ENCODE data around the gene SLC31A1.
"Not testable (repeated sequence)": the region's sequence is repeated elsewhere in the genome, so short reads cannot be mapped to it uniquely, and the experiment has no call there.

SLC31A1 gene

DNA sequence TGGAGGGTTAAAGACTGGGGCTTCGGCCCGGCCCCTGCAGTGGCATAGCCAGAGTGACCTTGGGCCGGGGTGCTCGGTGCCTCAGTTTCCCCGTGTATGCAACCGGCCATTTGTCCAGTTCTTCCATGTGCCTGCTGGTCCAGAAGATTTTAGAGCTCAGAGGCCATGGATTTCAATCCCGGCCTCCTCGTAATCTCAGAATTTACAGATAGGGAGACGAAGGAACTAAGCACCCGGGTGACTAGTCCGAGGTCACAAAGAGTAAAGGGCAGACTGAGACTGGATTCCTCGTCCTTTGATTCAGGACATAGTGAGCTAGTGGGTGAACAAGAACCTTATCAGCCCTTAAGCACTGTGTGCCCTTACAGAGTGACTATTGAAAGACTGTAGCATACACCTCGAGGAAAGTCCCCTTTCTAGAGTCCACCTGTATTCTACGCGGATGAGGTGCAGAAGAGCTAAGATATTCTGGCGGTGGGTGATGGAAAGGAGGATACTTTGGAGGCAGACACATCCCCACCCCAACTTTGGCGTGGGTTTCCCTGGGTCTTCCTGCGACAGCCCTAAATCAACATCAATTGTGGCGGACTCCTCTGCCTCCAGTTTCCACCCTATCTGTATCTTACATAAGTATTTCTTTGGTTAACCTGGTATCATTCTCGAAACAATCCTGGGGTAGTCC is 597 bp downstream of the SLC31A1 start:
- no peak for DNase-seq

DNA sequence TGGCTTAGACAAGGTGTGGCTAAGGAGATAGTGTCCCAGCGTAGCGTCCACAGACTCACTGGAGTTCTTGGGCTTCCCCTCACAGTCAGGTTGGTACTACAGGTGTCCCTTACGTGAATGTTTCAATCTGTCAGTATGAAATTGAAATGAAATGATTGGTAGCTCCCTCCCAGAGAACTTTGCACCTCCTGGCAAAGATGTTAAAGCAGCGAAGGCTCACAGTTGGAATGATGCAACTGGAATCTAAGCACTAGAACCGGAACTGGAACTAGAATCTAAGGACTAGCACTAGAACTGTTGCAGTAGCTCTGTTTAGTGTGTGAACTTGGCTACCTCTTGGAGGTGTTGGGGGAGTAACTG is 1.1 kb downstream of the SLC31A1 start:
- no peak for DNase-seq

GRCh38 chr9:113223963-113224362 is 2.6 kb downstream of the SLC31A1 start:
- DNase-seq, result no peak

- DNase-seq, result no peak
These were observed 6.1 kb downstream of the SLC31A1 start for GRCh38 chr9:113227436-113227835.

DNA sequence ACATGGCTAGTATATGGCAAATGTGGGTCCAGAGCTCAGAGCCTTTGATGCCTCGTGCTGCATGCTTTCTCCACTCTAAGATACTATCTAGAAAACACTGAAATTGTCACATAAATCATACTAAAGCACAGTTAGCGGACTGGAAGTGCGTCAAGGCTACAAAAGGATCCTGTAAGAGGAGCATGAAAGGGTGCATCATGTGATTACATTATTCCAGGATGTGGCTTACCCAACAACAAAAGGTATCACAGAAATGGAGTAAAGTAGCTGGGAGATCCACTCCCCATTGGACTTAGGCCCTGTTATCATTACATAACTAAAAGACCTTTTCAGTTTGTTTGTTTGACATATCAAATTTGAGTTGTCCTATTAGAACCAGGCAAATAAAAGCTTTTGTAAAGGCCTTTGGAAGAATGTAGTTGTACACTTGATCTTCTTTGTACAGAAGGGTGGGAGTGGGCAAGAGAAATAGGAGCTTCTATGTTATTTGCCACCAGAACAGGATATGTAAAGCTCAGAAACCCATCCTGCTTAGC is 6.9 kb downstream of the SLC31A1 start:
- DNase-seq, result no peak

GRCh38 chr9:113231701-113232100 is 10.4 kb downstream of the SLC31A1 start:
- no peak for DNase-seq

DNA sequence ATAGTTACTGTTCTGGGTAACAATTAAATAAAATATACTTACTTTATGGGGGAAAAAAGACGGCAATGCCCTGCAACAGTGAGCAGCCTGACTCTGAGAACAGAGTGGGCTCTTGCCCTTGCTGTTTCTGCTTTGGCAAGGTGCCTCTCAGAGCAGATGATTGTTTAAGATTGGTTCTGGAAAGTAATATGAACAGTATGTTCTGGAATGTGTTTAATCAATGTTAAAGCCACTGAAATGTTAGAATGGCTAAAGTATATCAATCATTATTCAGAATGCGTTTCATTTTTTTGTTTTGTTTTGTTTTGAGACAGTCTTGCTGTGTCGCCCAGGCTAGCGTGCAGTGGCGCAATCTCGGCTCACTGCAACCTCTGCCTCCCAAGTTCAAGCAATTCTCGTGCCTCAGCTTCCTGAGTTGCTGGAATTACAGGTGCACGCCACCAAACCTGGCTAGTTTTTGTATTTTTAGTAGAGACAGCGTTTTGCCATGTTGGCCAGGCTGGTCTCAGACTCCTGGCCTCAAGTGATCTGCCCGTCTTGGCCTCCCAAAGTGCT is 14.4 kb downstream of the SLC31A1 start:
- not testable (repeated sequence) for DNase-seq

- DNase-seq, result no peak
These were observed 15.7 kb downstream of the SLC31A1 start for GRCh38 chr9:113237026-113237425.

GRCh38 chr9:113238202-113238858 is 17.0 kb downstream of the SLC31A1 start:
- no peak for DNase-seq

- DNase-seq, result no peak
These were observed 17.5 kb downstream of the SLC31A1 start for GRCh38 chr9:113238859-113239232.

GRCh38 chr9:113241161-113241560 is 19.8 kb downstream of the SLC31A1 start:
- DNase-seq, result no peak

DNA sequence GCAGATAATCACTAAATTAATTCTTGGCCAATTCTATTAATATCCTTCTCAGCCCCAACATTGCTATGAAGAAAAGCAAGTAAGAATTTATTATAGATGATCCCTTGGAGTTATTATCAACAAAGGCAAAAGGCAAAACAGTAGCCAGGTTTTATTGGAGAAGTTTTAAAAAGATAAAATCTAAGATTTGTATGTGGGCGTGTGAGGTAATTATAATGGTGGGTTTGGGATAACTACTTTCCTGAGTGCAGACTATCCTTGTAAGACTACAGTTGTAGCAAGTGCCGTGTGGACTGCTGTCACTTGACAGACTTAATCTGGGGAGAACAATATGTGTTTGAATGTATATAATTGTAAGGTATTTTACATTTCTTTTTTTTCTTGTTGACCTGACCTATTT is 23.2 kb downstream of the SLC31A1 start:
- no peak for DNase-seq

DNA sequence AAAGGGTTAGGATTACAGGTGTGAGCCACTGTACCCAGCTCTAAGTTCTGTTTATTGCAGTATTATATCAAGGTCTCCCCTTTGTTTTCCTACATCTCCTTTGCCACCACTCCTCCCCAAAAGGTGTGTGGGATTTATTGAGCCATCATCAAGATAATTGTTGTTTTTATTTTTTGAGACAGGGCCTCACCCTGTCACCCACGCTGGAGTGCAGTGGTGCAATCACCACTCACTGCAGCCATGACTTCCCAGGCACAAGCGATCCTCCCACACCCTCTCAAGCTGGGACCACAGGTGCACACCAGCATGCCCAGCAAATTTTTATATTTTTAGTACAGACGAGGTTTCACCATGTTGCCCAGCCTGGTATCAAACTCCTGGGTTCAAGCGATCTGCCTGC is 24.6 kb downstream of the SLC31A1 start:
- DNase-seq, result no peak

DNA sequence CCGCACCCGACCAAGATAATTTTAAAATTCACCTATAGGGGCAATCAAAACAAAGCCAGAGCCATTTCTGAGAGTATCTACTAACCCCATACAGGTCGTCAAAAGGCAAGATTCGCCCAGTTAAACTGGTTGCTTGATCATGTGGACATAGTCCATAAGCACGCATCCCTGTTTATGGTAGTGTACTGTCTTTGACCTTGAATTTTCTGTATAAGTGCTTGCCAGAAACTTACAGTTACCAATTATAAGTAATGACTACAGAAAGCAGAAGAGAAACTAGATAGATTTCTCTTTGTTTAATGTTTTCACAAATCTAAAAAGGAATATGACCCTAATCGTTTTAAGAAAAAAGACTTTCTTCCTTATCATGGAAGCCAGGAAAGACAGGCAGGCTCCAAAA is 25.6 kb downstream of the SLC31A1 start:
- no peak for DNase-seq

GRCh38 chr9:113247640-113248039 is 26.3 kb downstream of the SLC31A1 start:
- no peak for DNase-seq

DNA sequence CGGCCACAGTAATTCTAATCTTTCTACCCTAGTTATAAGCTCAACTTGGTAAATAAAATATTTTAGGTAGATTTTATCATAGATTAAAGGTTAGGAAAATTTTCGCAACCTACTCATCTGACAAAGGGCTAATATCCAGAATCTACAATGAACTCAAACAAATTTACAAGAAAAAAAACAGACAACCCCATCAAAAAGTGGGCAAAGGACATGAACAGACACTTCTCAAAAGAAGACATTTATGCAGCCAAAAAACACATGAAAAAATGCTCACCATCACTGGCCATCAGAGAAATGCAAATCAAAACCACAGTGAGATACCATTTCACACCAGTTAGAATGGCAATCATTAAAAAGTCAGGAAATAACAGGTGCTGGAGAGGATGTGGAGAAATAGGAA is 28.3 kb downstream of the SLC31A1 start:
- not testable (repeated sequence) for DNase-seq

DNA sequence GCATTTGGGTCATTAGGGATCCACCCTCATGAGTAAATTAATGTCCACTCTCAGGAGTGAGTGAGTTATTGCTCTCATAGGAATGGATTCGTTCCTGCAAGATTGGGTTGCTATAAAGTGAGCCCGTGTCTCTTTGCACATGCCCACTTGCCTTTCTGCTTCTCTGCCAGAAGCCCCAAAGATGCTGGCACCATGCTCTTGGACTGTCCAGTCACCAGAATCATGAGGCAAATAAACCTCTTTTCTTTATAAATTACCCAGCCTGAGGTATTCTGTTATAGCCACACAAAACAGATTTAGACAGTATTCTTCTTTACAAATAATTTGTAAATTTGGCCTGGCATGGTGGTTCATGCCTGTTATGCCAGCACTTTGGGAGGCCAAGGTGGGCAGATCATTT is 29.5 kb downstream of the SLC31A1 start:
- DNase-seq, result no peak

DNA sequence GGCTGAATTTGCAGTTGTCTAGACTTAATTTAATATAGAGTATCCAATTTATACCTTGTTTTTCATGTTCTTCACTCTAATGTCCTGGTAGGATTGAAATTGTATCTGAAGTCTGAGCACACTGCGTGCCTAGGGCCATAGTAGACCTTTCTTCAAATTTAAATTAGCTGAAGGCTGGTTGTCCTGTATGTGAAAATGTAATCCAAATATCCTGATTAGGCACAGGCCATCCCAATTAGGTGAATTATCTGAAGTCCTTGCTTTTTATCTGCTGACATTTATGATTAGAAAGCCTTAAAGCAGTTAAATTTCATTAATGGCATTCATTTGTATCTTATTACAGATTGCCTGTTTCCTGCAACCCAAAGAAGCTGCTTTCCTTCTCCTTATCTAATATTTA is 33.6 kb downstream of the SLC31A1 start:
- DNase-seq, result no peak

- DNase-seq, result no peak
These were observed 34.1 kb downstream of the SLC31A1 start for GRCh38 chr9:113255438-113255837.

DNA sequence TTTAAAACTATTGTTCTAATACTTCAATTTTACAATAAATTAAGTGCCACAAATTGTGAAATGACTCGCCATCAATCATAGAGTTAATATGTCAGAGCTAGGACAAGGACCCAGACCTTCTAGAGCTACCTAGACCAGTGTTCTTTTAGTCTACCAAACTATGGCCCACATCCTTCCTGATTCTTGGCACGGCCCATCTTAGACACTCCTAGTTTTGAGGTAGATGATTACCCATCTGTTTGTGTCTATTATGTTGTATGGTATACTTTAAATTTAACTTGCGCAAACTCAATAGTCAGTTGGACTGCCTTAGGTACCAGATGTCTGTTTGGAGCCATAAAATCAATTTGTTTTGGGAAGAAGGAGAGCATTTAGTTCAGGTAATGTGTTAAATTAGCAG is 36.5 kb downstream of the SLC31A1 start:
- no peak for DNase-seq

- DNase-seq, result no peak
These were observed 36.9 kb downstream of the SLC31A1 start for GRCh38 chr9:113258282-113258681.

- DNase-seq, result no peak
These were observed 40.8 kb downstream of the SLC31A1 start for GRCh38 chr9:113261917-113262671.

DNA sequence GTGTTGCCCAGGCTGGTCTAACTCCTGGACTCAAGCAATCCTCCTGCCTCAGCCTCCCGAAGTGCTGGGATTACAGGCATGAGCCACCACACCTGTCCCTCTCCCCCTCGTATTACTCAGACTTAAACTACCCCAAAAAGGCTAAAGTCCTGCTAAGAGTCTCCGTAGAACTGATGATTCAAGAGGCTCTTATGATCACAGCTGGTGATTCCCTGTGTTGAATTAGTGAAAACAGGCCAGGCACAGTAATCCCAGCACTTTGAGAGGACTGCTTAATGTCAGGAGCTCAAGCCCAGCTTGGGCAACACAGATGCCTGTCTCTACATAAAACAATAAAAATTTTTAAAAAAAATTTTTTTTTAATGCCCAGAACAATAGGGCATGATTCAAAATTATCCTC is 44.8 kb downstream of the SLC31A1 start:
- DNase-seq, result no peak

All from stimulated activated CD4-positive, alpha-beta T cell treated with anti-CD3 and anti-CD28 coated beads, Interleukin-1b, Interleukin-23, amount 100 ng/mL, for 48 hours (primary cell).